K562 (cell line): ENCODE data around the gene TMEFF1. TPM values are rescaled to one million over a fixed set of nuclear protein-coding genes. Genes with fewer than 3 reads are reported as not detected.

Experiments used
- BDP1 ChIP-seq: IDR thresholded peaks from 3 replicates; pipeline ENCODE4 v1.6.1; 2011; ENCODE audit not compliant: insufficient read length, insufficient read depth
- DEAF1 ChIP-seq: fragments of 450-650 bp; formaldehyde crosslinking; IDR thresholded peaks from 2 replicates; pipeline ENCODE4 v1.4.0; 2020; ENCODE audit warnings: mild to moderate bottlenecking, moderate library complexity
- E2F3 ChIP-seq: fragments of 250-450 bp; sonication (Bioruptor Pico); IDR thresholded peaks from 2 replicates; pipeline ENCODE4 v1.4.0; 2020; ENCODE audit warnings: mild to moderate bottlenecking
- ETV5 ChIP-seq: sonication (generic); formaldehyde crosslinking; IDR thresholded peaks from 2 replicates; pipeline ENCODE4 v1.4.0; 2020; ENCODE audit warnings: low read depth, mild to moderate bottlenecking, missing genetic modification reagents
- ZNF431 ChIP-seq: sonication (generic); formaldehyde crosslinking; IDR thresholded peaks from 2 replicates; pipeline ENCODE4 v1.8.0; 2022; ENCODE audit warnings: mild to moderate bottlenecking, missing genetic modification reagents
- ZNF507 ChIP-seq: conservative IDR thresholded peaks from 2 replicates; pipeline ENCODE4 v1.6.1; 2017; ENCODE audit warnings: missing genetic modification characterization, missing compliant biosample characterization
- ZNF766 ChIP-seq: fragments of 200-800 bp; sonication (Bioruptor generic); conservative IDR thresholded peaks from 2 replicates; pipeline ENCODE4 v1.6.1; 2016; ENCODE audit warnings: missing genetic modification characterization, missing compliant biosample characterization
- polyA plus RNA-seq, 8 experiments: library from polyadenylated mRNA; depleted of rRNA in 4 of 8; stranded (reverse) in 5 of 8; unstranded in 3 of 8; fragments of >200 nt; fragmentation: Nextera tagmentation in 2 of 8; fragmentation: Illumina TruSeq in 1 of 8; extraction: Ambion mirVana in 2 of 8; extraction: Trizol in 1 of 8; gene quantifications; 2 replicates each; pipeline versions ENCODE4 v1.2.1 to v1.2.3, GENCODE V29; 2011 to 2014; ENCODE audit warnings: inconsistent platforms in 1 of 8, missing spikeins in 1 of 8
- total RNA-seq, 7 experiments: library from RNA; depleted of rRNA in 6 of 7; stranded (reverse); fragments of >200 nt in 6 of 7; fragmentation: Illumina TruSeq in 2 of 7; extraction: Trizol in 2 of 7; gene quantifications; 2 replicates each; pipeline versions ENCODE4 v1.2.1 to v1.2.3, GENCODE V29; 2011 to 2021; ENCODE audit warnings: low replicate concordance in 1 of 7
- TF ChIP-seq, protein P1 (sequence below): sonication (generic); formaldehyde crosslinking; IDR thresholded peaks from 2 replicates; pipeline ENCODE4 v1.8.0; 2022; ENCODE audit warnings: missing genetic modification reagents, mild to moderate bottlenecking, borderline replicate concordance
- TF ChIP-seq, protein P2 (sequence below), 2 experiments: fragments of 450-650 bp; IDR thresholded peaks; 2 replicates each; pipeline ENCODE4 v1.6.1; 2016; ENCODE audit warnings: mild to moderate bottlenecking in 2 of 2, borderline replicate concordance in 1 of 2, low read depth in 1 of 2, moderate library complexity in 1 of 2
- TF ChIP-seq, protein P3 (sequence below), 3 experiments: IDR thresholded peaks in 2 of 3; conservative IDR thresholded peaks in 1 of 3; 2 replicates each; pipeline ENCODE4 v1.5.1; 2011 to 2012; ENCODE audit warnings: low read length in 3 of 3, mild to moderate bottlenecking in 3 of 3, control low read depth in 2 of 3, improper control_type of control experiment in 1 of 3, inconsistent platforms in 1 of 3, low read depth in 1 of 3, mixed read lengths in 1 of 3, moderate library complexity in 1 of 3; ENCODE audit not compliant: insufficient read depth in 2 of 3
- TF ChIP-seq, protein P4 (sequence below): sonication (generic); formaldehyde crosslinking; IDR thresholded peaks from 2 replicates; pipeline ENCODE4 v1.8.0; 2022; ENCODE audit warnings: mild to moderate bottlenecking, missing genetic modification reagents

TMEFF1 gene
- total and polyA plus RNA-seq, 9 of the 15 experiments (the other 6 are each of a cell fraction or from before 2014, with no cell fraction given), result 0.07 to 1.1 (median 0.28) TPM; not detected in 2

GRCh38 chr9:100602342-100602801 lies 129.4 kb downstream of the TMEFF1 start (continued):
- TF ChIP-seq, protein P1, sequence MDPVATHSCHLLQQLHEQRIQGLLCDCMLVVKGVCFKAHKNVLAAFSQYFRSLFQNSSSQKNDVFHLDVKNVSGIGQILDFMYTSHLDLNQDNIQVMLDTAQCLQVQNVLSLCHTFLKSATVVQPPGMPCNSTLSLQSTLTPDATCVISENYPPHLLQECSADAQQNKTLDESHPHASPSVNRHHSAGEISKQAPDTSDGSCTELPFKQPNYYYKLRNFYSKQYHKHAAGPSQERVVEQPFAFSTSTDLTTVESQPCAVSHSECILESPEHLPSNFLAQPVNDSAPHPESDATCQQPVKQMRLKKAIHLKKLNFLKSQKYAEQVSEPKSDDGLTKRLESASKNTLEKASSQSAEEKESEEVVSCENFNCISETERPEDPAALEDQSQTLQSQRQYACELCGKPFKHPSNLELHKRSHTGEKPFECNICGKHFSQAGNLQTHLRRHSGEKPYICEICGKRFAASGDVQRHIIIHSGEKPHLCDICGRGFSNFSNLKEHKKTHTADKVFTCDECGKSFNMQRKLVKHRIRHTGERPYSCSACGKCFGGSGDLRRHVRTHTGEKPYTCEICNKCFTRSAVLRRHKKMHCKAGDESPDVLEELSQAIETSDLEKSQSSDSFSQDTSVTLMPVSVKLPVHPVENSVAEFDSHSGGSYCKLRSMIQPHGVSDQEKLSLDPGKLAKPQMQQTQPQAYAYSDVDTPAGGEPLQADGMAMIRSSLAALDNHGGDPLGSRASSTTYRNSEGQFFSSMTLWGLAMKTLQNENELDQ (CRISPR knock-in tag), result no peak
- TF ChIP-seq ZNF766 (CRISPR knock-in tag) (no peak), ETV5 (CRISPR knock-in tag) (no peak), DEAF1 (CRISPR knock-in tag) (peak; percentile 60), ZNF431 (no peak), E2F3 (CRISPR knock-in tag) (no peak), ZNF507 (tag) (no peak), BDP1 (no peak)
- TF ChIP-seq, protein P2, sequence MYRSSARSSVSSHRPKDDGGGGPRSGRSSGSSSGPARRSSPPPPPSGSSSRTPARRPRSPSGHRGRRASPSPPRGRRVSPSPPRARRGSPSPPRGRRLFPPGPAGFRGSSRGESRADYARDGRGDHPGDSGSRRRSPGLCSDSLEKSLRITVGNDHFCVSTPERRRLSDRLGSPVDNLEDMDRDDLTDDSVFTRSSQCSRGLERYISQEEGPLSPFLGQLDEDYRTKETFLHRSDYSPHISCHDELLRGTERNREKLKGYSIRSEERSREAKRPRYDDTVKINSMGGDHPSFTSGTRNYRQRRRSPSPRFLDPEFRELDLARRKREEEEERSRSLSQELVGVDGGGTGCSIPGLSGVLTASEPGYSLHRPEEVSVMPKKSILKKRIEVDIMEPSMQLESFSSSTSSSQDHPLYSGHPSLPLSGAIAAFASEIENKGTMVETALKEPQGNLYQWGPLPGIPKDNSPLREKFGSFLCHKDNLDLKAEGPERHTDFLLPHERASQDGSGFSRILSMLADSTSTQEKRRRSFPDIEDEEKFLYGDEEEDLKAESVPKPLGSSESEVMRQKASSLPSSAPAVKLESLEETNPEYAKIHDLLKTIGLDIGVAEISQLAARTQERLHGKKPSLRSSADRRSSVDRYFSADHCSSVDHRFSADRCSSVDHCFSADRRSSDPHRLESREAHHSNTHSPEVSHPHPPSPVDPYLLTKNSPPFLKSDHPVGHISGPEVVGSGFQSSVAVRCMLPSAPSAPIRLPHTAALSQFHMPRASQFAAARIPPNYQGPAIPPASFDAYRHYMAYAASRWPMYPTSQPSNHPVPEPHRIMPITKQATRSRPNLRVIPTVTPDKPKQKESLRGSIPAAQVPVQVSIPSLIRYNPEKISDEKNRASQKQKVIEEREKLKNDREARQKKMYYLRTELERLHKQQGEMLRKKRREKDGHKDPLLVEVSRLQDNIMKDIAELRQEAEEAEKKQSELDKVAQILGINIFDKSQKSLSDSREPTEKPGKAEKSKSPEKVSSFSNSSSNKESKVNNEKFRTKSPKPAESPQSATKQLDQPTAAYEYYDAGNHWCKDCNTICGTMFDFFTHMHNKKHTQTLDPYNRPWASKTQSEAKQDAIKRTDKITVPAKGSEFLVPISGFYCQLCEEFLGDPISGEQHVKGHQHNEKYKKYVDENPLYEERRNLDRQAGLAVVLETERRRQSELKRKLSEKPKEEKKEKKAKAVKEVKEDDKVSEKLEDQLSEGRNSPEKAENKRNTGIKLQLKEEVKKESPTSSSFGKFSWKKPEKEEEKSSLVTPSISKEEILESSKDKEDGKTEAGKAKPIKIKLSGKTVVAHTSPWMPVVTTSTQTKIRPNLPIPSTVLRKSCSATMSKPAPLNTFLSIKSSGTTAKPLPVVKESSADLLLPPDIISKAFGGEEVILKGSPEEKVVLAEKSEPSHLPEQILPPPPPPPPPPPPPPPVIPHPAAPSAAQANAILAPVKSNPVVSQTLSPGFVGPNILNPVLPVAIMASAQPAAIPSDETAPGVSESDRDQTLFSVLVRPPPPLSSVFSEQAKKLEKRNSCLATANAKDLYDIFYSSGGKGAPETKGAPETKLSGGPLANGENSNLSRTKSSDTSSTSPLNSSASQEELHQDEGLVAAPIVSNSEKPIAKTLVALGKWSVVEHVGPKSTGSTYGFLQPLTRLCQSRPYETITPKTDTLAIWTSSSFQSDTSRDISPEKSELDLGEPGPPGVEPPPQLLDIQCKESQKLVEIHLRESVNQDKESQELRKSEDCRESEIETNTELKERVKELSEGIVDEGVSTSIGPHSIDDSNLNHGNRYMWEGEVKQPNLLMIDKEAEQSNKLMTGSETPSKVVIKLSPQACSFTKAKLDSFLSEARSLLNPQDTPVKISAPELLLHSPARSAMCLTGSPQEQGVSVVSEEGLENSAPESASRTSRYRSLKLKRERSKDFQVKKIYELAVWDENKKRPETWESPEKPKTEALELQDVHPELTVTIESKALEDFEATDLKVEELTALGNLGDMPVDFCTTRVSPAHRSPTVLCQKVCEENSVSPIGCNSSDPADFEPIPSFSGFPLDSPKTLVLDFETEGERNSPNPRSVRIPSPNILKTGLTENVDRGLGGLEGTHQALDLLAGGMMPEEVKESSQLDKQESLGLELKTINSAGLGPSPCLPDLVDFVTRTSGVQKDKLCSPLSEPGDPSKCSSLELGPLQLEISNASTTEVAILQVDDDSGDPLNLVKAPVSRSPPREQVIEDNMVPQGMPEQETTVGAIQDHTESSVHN (IDR thresholded peaks at IDR 0.05; ENCODE audit: borderline replicate concordance in 1 of 2, low read depth in 1 of 2), result no peak
- TF ChIP-seq, protein P3, sequence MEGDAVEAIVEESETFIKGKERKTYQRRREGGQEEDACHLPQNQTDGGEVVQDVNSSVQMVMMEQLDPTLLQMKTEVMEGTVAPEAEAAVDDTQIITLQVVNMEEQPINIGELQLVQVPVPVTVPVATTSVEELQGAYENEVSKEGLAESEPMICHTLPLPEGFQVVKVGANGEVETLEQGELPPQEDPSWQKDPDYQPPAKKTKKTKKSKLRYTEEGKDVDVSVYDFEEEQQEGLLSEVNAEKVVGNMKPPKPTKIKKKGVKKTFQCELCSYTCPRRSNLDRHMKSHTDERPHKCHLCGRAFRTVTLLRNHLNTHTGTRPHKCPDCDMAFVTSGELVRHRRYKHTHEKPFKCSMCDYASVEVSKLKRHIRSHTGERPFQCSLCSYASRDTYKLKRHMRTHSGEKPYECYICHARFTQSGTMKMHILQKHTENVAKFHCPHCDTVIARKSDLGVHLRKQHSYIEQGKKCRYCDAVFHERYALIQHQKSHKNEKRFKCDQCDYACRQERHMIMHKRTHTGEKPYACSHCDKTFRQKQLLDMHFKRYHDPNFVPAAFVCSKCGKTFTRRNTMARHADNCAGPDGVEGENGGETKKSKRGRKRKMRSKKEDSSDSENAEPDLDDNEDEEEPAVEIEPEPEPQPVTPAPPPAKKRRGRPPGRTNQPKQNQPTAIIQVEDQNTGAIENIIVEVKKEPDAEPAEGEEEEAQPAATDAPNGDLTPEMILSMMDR (IDR thresholded peaks at IDR 0.05 in 2 of 3, conservative IDR thresholded peaks at IDR 0.05 in 1 of 3; ENCODE audit: insufficient read depth in 2 of 3, low read depth in 1 of 3, low read length in 3 of 3), result peak; percentile 62 to 68 (median 66); a peak in 5 of 6 replicates
- TF ChIP-seq, protein P4, sequence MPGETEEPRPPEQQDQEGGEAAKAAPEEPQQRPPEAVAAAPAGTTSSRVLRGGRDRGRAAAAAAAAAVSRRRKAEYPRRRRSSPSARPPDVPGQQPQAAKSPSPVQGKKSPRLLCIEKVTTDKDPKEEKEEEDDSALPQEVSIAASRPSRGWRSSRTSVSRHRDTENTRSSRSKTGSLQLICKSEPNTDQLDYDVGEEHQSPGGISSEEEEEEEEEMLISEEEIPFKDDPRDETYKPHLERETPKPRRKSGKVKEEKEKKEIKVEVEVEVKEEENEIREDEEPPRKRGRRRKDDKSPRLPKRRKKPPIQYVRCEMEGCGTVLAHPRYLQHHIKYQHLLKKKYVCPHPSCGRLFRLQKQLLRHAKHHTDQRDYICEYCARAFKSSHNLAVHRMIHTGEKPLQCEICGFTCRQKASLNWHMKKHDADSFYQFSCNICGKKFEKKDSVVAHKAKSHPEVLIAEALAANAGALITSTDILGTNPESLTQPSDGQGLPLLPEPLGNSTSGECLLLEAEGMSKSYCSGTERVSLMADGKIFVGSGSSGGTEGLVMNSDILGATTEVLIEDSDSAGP (CRISPR knock-in tag), result no peak
